OCI-LY1 (cell line): Measurements from ENCODE around the gene SHC4.

Source experiments
- H2AFZ ChIP-seq: fragments of 200-600 bp; sonication (generic), shearing (Covaris generic); 2 replicates; pipeline ENCODE4 v1.6.0; 2014; ENCODE audit warnings: antibody characterized with exemption, mild to moderate bottlenecking, low read length
- H3F3A ChIP-seq: fragments of 200-600 bp; sonication (generic), shearing (Covaris generic); 2 replicates; pipeline ENCODE4 v1.6.0; 2014; ENCODE audit warnings: mild to moderate bottlenecking, antibody characterized with exemption, low read length, moderate library complexity; ENCODE audit not compliant: insufficient read depth
- H3K27ac ChIP-seq: fragments of 200-600 bp; sonication (generic); 2 replicates; pipeline ENCODE4 v1.5.1; 2014; ENCODE audit warnings: low read length, mixed run types, mild to moderate bottlenecking, low read depth; ENCODE audit not compliant: poor library complexity, severe bottlenecking
- H3K27me3 ChIP-seq: fragments of 200-600 bp; sonication (generic); 2 replicates; pipeline ENCODE4 v1.6.0; 2014; ENCODE audit warnings: antibody characterized with exemption, mild to moderate bottlenecking, low read length, moderate library complexity; ENCODE audit not compliant: insufficient read depth
- H3K36me3 ChIP-seq: fragments of 200-600 bp; sonication (generic); 2 replicates; pipeline ENCODE4 v1.6.1; 2014; ENCODE audit warnings: mild to moderate bottlenecking, antibody characterized with exemption, low read length, moderate library complexity, mixed read lengths; ENCODE audit not compliant: insufficient read depth
- H3K4me1 ChIP-seq: fragments of 200-600 bp; sonication (generic); 2 replicates; pipeline ENCODE4 v1.5.1; 2014; ENCODE audit warnings: mild to moderate bottlenecking, low read length, moderate library complexity; ENCODE audit not compliant: insufficient read depth, severe bottlenecking
- H3K4me2 ChIP-seq: fragments of 200-600 bp; sonication (generic), shearing (Covaris generic); 2 replicates; pipeline ENCODE4 v1.6.1; 2014; ENCODE audit warnings: low read length
- H3K4me3 ChIP-seq: fragments of 200-600 bp; sonication (generic); 2 replicates; pipeline ENCODE4 v1.5.1; 2014; ENCODE audit warnings: low read length, low read depth, mild to moderate bottlenecking, mixed read lengths; ENCODE audit not compliant: poor library complexity, severe bottlenecking
- H3K79me2 ChIP-seq: fragments of 200-600 bp; shearing (Covaris generic); 2 replicates; pipeline ENCODE4 v1.6.1; 2016; ENCODE audit warnings: mixed run types, low read length, mixed read lengths; ENCODE audit not compliant: insufficient read depth
- H3K9ac ChIP-seq: fragments of 200-600 bp; sonication (generic), shearing (Covaris generic); 2 replicates; pipeline ENCODE4 v1.6.1; 2014; ENCODE audit warnings: mild to moderate bottlenecking, low read length, mixed read lengths
- H3K9me2 ChIP-seq: fragments of 200-600 bp; sonication (generic), shearing (Covaris generic); 2 replicates; pipeline ENCODE4 v1.6.1; 2014; ENCODE audit warnings: low read depth, mild to moderate bottlenecking, low read length, mixed read lengths
- H3K9me3 ChIP-seq: fragments of 200-600 bp; shearing (Covaris generic); 2 replicates; pipeline ENCODE4 v1.6.1; 2014; ENCODE audit warnings: low read length, mixed read lengths
- H4K20me1 ChIP-seq: fragments of 200-600 bp; sonication (generic), shearing (Covaris generic); 2 replicates; pipeline ENCODE4 v1.6.0; 2016; ENCODE audit warnings: mild to moderate bottlenecking, low read length; ENCODE audit not compliant: insufficient read depth
- CTCF ChIP-seq: fragments of 200-600 bp; sonication (generic), shearing (Covaris generic); IDR thresholded peaks from 2 replicates; pipeline ENCODE4 v1.5.1; 2017; ENCODE audit warnings: mild to moderate bottlenecking, antibody characterized with exemption, low read length, moderate library complexity, mixed read lengths
- EZH2 ChIP-seq: fragments of 200-600 bp; sonication (generic), shearing (Covaris generic); IDR thresholded peaks from 2 replicates; pipeline ENCODE4 v1.8.0; 2017; ENCODE audit warnings: borderline replicate concordance, mixed run types, mild to moderate bottlenecking, antibody characterized with exemption, low read length, moderate library complexity, mixed read lengths

Gene SHC4

GRCh38 chr15:48781481-48782081 lies 182.1 kb downstream of the SHC4 start:
- Histone ChIP-seq H3K9me3 (no peaks in the 10 kb centered on the region), H3K9ac (no peak overlapping the region), H3K36me3 (peaks cover 83% of the 10 kb centered on the region), H3F3A (no peaks in the 10 kb centered on the region), H3K4me3 (no peak overlapping the region), H3K27me3 (no peaks in the 10 kb centered on the region), H3K4me2 (no peak overlapping the region), H3K4me1 (no peaks in the 10 kb centered on the region), H3K27ac (no peak overlapping the region), H4K20me1 (no peaks in the 10 kb centered on the region), H3K79me2 (no peaks in the 10 kb centered on the region), H2AFZ (no peak overlapping the region), H3K9me2 (no peaks in the 10 kb centered on the region)
- TF ChIP-seq EZH2: no peak
- TF ChIP-seq CTCF: no peak

GRCh38 chr15:48781017-48781416 lies 182.7 kb downstream of the SHC4 start:
- Histone ChIP-seq H3F3A (no peaks in the 10 kb centered on the region), H3K4me1 (no peaks in the 10 kb centered on the region), H3K4me2 (no peak overlapping the region), H3K79me2 (no peaks in the 10 kb centered on the region), H3K9ac (no peak overlapping the region), H3K9me2 (no peaks in the 10 kb centered on the region), H2AFZ (no peak overlapping the region), H3K27ac (no peak overlapping the region), H4K20me1 (no peaks in the 10 kb centered on the region), H3K27me3 (no peaks in the 10 kb centered on the region), H3K9me3 (no peaks in the 10 kb centered on the region), H3K36me3 (peaks cover 81% of the 10 kb centered on the region), H3K4me3 (no peak overlapping the region)
- TF ChIP-seq CTCF: no peak

- Histone ChIP-seq H3K9me3 (no peaks in the 10 kb centered on the region), H3K79me2 (no peaks in the 10 kb centered on the region), H2AFZ (no peak overlapping the region), H3K9ac (no peak overlapping the region), H3K4me2 (no peak overlapping the region), H4K20me1 (no peaks in the 10 kb centered on the region), H3K27ac (no peak overlapping the region), H3K9me2 (no peaks in the 10 kb centered on the region), H3K4me1 (no peaks in the 10 kb centered on the region), H3K36me3 (peaks cover 69% of the 10 kb centered on the region), H3K27me3 (no peaks in the 10 kb centered on the region), H3K4me3 (no peak overlapping the region), H3F3A (no peaks in the 10 kb centered on the region)
- TF ChIP-seq EZH2: no peak
- no peak for TF ChIP-seq CTCF
These were observed 185.4 kb downstream of the SHC4 start for GRCh38 chr15:48778331-48778730.
